LNCAP (cell line): ENCODE measurements around the gene WLS.

Experiments
- TF ChIP-seq, protein P1 (sequence below): fragments of 450-650 bp; IDR thresholded peaks from 2 replicates; pipeline ENCODE4 v1.5.1; 2017; ENCODE audit warnings: mild to moderate bottlenecking

Gene WLS

DNA sequence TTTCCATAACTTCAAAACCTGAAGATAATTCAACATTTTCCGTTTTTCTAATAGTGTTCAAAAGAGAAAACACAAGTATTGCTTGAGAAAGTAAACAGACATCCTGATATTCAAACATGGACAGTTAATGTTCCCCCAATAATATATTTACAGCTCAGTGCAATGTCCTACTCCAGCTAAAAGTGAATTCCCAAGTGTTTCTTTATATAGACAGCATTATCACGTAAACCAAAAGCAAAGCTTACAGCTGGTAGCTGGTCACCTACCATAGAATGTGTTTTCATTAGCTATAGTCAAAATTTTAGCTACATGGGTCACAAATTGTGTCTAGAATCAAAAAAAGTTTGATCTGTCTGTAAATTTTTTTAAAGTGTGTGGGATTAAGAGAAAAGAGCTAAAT, 34.9 kb downstream of the WLS start:
- TF ChIP-seq, protein P1, sequence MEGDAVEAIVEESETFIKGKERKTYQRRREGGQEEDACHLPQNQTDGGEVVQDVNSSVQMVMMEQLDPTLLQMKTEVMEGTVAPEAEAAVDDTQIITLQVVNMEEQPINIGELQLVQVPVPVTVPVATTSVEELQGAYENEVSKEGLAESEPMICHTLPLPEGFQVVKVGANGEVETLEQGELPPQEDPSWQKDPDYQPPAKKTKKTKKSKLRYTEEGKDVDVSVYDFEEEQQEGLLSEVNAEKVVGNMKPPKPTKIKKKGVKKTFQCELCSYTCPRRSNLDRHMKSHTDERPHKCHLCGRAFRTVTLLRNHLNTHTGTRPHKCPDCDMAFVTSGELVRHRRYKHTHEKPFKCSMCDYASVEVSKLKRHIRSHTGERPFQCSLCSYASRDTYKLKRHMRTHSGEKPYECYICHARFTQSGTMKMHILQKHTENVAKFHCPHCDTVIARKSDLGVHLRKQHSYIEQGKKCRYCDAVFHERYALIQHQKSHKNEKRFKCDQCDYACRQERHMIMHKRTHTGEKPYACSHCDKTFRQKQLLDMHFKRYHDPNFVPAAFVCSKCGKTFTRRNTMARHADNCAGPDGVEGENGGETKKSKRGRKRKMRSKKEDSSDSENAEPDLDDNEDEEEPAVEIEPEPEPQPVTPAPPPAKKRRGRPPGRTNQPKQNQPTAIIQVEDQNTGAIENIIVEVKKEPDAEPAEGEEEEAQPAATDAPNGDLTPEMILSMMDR: no peak

DNA sequence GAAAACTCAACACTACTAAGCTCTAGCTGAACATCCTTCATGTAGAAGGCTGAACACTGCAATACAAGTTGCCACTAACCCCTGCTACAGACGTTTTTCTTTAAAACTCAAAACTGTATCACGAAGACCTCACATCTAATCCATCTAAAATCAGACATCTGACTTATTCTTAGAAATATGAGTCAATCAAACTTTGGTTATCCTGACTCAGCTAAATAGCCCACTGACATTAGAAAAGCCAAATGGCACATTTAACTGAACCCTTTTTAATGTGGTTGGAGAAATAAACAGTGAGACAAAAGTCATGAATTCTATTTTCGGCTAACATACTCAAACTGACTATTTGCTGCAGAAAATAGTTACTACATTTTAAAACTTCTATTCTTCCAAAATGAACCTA, 35.6 kb downstream of the WLS start:
- TF ChIP-seq, protein P1: no peak

DNA sequence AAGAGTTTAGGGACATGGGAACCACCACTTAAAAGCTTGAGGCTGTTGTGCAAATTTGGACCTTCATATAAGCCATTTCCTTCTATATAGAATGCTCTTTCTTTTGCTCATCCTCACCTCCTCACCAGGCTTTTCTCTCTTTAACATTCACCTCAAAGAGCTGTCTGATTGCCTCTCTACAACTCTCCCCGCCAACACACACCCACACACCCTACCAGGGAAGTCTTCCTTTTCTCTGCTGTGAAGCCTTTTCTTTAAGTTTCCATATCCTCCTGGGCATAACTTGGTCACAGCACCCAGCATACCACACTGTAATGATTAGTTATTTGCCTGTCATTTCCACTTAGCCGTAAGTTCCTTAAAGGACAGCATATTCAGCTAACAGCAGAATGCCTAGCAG, 40.6 kb downstream of the WLS start:
- TF ChIP-seq, protein P1: no peak

DNA sequence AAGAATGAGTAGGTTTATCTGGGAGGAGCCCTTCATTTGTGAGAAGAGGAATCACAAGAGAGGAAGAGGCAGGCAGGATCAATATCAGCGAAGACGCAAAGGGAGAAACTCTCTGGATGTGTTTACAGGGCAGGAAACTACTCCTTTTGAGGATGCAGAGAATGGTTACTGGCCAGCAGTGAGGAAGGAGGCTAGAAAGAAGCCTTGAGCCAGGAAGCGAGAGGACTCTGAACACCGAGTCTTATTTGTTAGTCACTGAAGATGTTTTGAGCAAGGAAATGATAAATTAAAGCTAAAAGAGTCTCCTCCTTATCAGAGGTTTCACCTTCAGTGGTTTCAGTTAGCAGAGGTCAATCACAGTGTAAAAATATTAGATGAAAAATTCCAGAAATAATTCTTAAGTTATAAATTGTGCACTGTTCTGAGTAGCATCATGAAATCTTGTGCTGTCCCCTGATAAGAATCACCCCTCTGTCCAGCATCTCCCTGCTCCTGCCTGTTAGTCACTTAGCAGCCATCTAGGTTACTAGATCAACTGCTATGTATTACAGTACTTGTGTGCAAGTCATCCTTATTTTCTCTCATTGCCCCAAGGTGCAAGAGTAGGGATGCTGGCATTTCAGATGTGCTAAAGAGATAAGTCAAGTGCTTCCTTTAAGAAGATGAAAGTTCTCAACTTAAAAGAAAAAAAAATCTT, 43.5 kb downstream of the WLS start:
- TF ChIP-seq, protein P1: no peak

DNA sequence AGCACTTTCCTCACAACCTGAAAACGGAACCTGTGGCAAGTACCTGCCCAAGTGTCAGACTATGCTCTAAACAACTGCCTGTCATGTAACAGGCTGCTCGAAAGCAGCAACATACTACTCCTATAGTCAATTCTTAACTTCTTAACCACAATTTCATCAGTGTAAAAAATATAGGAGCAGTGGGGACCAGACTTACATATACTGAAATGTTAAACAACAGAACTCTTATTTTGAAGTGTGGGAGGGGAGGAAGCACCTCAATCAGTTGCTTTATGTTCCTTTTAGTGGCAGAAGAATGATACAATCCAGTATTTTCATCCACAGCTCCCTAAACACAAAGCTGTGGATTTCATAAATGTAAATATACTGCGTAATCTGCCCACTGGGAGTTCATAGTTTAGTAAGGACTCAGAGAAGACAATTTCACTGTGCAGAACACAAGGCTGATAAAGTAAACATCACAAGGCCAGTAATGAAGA, 44.2 kb downstream of the WLS start:
- TF ChIP-seq, protein P1: no peak

DNA sequence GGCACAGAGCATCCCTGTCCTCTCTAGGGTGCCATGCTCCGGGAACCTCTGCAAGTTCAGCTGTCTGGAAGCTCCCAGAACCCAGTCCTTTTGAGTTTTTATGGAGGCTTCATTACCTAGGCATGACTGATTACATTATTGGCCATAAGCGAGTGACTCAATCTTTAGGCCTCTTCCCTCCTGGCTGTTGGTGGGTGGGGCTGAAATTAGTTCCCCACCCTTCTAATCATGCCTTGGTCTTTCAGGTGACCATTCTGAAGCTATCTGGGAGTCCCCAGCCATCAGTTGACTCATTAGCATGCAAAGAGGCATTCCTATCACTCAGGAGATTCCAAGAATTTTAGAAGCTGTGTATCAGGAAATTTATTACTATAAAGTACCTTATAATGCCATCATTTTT, 46.6 kb downstream of the WLS start:
- TF ChIP-seq, protein P1: no peak

DNA sequence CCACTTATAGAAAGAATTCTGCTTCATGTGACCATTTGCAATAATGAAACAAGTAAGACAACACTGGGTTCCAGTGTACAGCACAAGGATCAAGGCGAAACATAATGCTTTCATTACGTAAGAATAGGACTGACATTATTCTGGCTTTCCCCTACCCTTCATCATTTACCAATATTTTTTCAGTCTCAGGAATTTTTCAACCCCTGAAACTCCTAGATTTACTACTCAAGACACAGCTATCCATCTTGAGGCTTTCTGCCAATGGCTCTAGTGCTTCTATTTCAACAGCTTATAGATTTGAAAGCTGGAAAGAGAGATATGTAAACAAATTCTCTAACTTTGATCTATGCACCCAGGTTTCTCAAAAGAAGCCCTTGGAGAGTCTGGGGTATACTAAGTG, 48.4 kb downstream of the WLS start:
- TF ChIP-seq, protein P1: no peak

DNA sequence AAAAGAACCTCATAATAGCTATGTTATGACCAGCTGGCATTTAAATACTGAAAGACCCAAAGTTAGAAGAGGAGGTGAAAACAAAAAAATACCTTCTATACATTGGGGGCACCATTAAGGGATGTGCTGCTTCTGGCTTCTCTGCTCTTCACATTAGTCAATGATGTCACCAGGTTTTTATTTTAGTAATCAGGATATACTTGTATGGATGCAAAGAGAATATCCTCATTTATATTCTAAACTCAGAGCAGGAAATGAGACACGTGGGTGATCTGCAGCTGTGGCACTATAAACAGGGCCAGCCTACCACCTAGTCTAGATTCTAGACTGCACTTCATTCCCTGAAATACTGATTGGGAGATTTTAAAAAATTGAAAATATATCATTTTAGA, 51.2 kb downstream of the WLS start:
- TF ChIP-seq, protein P1: no peak
